HepG2 (cell line): Measurements from ENCODE around the gene FIZ1. TPM values are rescaled to one million over a fixed set of nuclear protein-coding genes. Genes with fewer than 3 reads are reported as not detected.

Experiments used
- ATF7-NPFF ChIP-seq: sonication (generic); formaldehyde crosslinking; IDR thresholded peaks from 2 replicates; pipeline ENCODE4 v1.8.1; 2023; ENCODE audit warnings: mild to moderate bottlenecking, low read depth, missing genetic modification reagents, moderate library complexity
- ATRX ChIP-seq: sonication (generic); formaldehyde crosslinking; IDR thresholded peaks from 2 replicates; pipeline ENCODE4 v1.4.0; 2020; ENCODE audit warnings: missing genetic modification reagents, borderline replicate concordance
- DZIP1 ChIP-seq: sonication (generic); formaldehyde crosslinking; IDR thresholded peaks from 2 replicates; pipeline ENCODE4 v1.5.0; 2020; ENCODE audit warnings: mild to moderate bottlenecking, missing genetic modification reagents
- FOXM1 ChIP-seq: sonication (generic); formaldehyde crosslinking; IDR thresholded peaks from 2 replicates; pipeline ENCODE4 v1.5.0; 2020; ENCODE audit warnings: missing genetic modification reagents
- HMGXB3 ChIP-seq: sonication (generic); formaldehyde crosslinking; IDR thresholded peaks from 2 replicates; pipeline ENCODE4 v1.4.0; 2020; ENCODE audit warnings: missing genetic modification reagents, borderline replicate concordance
- IKZF5 ChIP-seq: IDR thresholded peaks from 2 replicates; pipeline ENCODE4 v1.6.1; 2018; ENCODE audit warnings: missing genetic modification reagents, mild to moderate bottlenecking, missing compliant biosample characterization
- KLF11 ChIP-seq: IDR thresholded peaks from 2 replicates; pipeline ENCODE4 v1.6.1; 2016; ENCODE audit warnings: missing compliant biosample characterization
- MIXL1 ChIP-seq: IDR thresholded peaks from 2 replicates; pipeline ENCODE4 v1.6.1; 2016
- SOX5 ChIP-seq: IDR thresholded peaks from 2 replicates; pipeline ENCODE4 v1.6.1; 2016; ENCODE audit warnings: borderline replicate concordance
- STAT5B ChIP-seq: sonication (generic); formaldehyde crosslinking; IDR thresholded peaks from 2 replicates; pipeline ENCODE4 v1.4.0; 2020; ENCODE audit warnings: missing genetic modification reagents
- ZNF205 ChIP-seq: IDR thresholded peaks from 2 replicates; pipeline ENCODE4 v1.6.1; 2018; ENCODE audit warnings: missing biosample characterization, missing genetic modification reagents
- ZNF326 ChIP-seq: sonication (generic); formaldehyde crosslinking; IDR thresholded peaks from 2 replicates; pipeline ENCODE4 v1.4.0; 2020; ENCODE audit warnings: missing genetic modification reagents, borderline replicate concordance
- ZNF367 ChIP-seq: sonication (generic); formaldehyde crosslinking; IDR thresholded peaks from 2 replicates; pipeline ENCODE4 v1.4.0; 2020; ENCODE audit warnings: missing genetic modification reagents, borderline replicate concordance
- ZNF501 ChIP-seq: sonication (generic); formaldehyde crosslinking; IDR thresholded peaks from 2 replicates; pipeline ENCODE4 v1.5.1; 2020; ENCODE audit warnings: mild to moderate bottlenecking, moderate library complexity, missing genetic modification reagents
- ZNF549 ChIP-seq: sonication (generic); formaldehyde crosslinking; IDR thresholded peaks from 2 replicates; pipeline ENCODE4 v1.5.0; 2020; ENCODE audit warnings: missing genetic modification reagents
- ZNF75D ChIP-seq: sonication (generic); formaldehyde crosslinking; IDR thresholded peaks from 2 replicates; pipeline ENCODE4 v1.8.1; 2023; ENCODE audit warnings: missing genetic modification reagents, mild to moderate bottlenecking, borderline replicate concordance
- ZSCAN20 ChIP-seq: sonication (generic); formaldehyde crosslinking; IDR thresholded peaks from 2 replicates; pipeline ENCODE4 v1.4.0; 2020; ENCODE audit warnings: missing genetic modification reagents, mild to moderate bottlenecking, borderline replicate concordance
- polyA plus RNA-seq, 8 experiments: library from polyadenylated mRNA; depleted of rRNA in 3 of 8; stranded (reverse) in 7 of 8; unstranded in 1 of 8; fragments of >200 nt; fragmentation: Illumina TruSeq in 4 of 8; extraction: Trizol in 4 of 8; gene quantifications; 2 replicates each; pipeline versions ENCODE4 v1.2.1 to v1.2.3, GENCODE V29; 2011 to 2016; ENCODE audit warnings: low read depth in 4 of 8, missing spikeins in 1 of 8, mixed read lengths in 1 of 8; ENCODE audit not compliant: insufficient read depth in 1 of 8
- total RNA-seq, 5 experiments: library from RNA; depleted of rRNA; stranded (reverse); fragments of >200 nt; fragmentation: Illumina TruSeq; extraction: Trizol; gene quantifications; 2 replicates each; pipeline ENCODE4 v1.2.3, GENCODE V29; 2016; ENCODE audit warnings: low read depth in 1 of 5
- TF ChIP-seq, protein P1 (sequence below): sonication (generic); formaldehyde crosslinking; IDR thresholded peaks from 2 replicates; pipeline ENCODE4 v1.5.0; 2020; ENCODE audit warnings: mild to moderate bottlenecking, low read depth, missing genetic modification reagents, borderline replicate concordance
- TF ChIP-seq, protein P2 (sequence below): sonication (generic); formaldehyde crosslinking; IDR thresholded peaks from 2 replicates; pipeline ENCODE4 v1.8.0; 2022; ENCODE audit warnings: missing genetic modification reagents, mild to moderate bottlenecking, borderline replicate concordance
- TF ChIP-seq, protein P3 (sequence below): IDR thresholded peaks from 2 replicates; pipeline ENCODE4 v1.6.1; 2016
- TF ChIP-seq, protein P4 (sequence below): sonication (generic); formaldehyde crosslinking; IDR thresholded peaks from 2 replicates; pipeline ENCODE4 v1.4.0; 2020; ENCODE audit warnings: missing genetic modification reagents

The FIZ1 gene
- total and polyA plus RNA-seq, 2 of the 13 experiments (the other 11 are each of a cell fraction or from before 2014, with no cell fraction given), result 3.6 to 5.9 TPM

DNA sequence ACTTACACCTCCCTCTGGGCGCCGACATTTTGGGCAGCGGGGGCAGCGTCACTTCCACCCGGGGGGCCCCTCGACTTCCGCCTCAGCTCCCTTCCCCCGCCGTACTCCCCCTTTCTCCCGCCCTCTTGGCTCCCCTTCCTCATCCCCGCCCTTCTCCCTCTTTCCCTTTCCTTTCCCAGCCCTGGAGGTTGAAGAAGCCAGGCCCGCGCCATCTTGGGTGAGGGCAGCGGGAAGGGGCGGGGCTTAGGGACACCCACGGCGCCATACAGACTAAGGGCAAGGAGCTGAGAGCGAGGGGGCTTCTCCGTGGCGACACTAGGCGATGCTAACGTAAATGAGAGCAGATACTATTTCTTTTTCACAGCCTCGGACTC is at the start of gene FIZ1 (continued):
- no peak for TF ChIP-seq STAT5B
- TF ChIP-seq ZNF205, result no peak
- TF ChIP-seq, protein P1, sequence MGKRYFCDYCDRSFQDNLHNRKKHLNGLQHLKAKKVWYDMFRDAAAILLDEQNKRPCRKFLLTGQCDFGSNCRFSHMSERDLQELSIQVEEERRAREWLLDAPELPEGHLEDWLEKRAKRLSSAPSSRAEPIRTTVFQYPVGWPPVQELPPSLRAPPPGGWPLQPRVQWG (CRISPR knock-in tag), result no peak
- TF ChIP-seq, protein P2, sequence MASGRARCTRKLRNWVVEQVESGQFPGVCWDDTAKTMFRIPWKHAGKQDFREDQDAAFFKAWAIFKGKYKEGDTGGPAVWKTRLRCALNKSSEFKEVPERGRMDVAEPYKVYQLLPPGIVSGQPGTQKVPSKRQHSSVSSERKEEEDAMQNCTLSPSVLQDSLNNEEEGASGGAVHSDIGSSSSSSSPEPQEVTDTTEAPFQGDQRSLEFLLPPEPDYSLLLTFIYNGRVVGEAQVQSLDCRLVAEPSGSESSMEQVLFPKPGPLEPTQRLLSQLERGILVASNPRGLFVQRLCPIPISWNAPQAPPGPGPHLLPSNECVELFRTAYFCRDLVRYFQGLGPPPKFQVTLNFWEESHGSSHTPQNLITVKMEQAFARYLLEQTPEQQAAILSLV, result no peak
- no peak; the same call in 1 of the 2 replicates for TF ChIP-seq IKZF5 (CRISPR knock-in tag)
- no peak for TF ChIP-seq ZNF367 (CRISPR knock-in tag)
- TF ChIP-seq, protein P3, sequence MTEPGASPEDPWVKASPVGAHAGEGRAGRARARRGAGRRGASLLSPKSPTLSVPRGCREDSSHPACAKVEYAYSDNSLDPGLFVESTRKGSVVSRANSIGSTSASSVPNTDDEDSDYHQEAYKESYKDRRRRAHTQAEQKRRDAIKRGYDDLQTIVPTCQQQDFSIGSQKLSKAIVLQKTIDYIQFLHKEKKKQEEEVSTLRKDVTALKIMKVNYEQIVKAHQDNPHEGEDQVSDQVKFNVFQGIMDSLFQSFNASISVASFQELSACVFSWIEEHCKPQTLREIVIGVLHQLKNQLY (CRISPR knock-in tag), result no peak
- TF ChIP-seq SOX5 (CRISPR knock-in tag), result no peak
- TF ChIP-seq HMGXB3 (CRISPR knock-in tag), result no peak
- no peak for TF ChIP-seq ATF7-NPFF
- TF ChIP-seq ZNF549 (CRISPR knock-in tag), result no peak
- TF ChIP-seq ZNF501 (CRISPR knock-in tag), result peak; percentile 89
- TF ChIP-seq ZNF326, result no peak
- TF ChIP-seq ATRX (CRISPR knock-in tag), result no peak
- no peak for TF ChIP-seq ZNF75D (CRISPR knock-in tag)
- no peak for TF ChIP-seq FOXM1 (CRISPR knock-in tag)
- no peak; the same call in 1 of the 2 replicates for TF ChIP-seq KLF11 (CRISPR knock-in tag)
- TF ChIP-seq MIXL1, result no peak
- TF ChIP-seq, protein P4, sequence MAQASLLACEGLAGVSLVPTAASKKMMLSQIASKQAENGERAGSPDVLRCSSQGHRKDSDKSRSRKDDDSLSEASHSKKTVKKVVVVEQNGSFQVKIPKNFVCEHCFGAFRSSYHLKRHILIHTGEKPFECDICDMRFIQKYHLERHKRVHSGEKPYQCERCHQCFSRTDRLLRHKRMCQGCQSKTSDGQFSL (CRISPR knock-in tag), result 0 out of 2 replicates have a peak, but pooled peaks have one; percentile 9
- no peak for TF ChIP-seq ZSCAN20 (CRISPR knock-in tag)
- TF ChIP-seq DZIP1, result no peak
